Smooth muscle cell (in vitro differentiated cells): ENCODE results near the gene CELA1. TPM values are rescaled to one million over a fixed set of nuclear protein-coding genes. Genes with fewer than 3 reads are reported as not detected.

Source experiments
- DNase-seq: peaks from one replicate; lab custom pipeline; 2025; ENCODE audit not compliant: unreplicated experiment; lab: John Stamatoyannopoulos, UW
- H2AFZ ChIP-seq: fragments of 200-600 bp; sonication (generic); 2 replicates; pipeline ENCODE4 v1.6.0; 2016; ENCODE audit warnings: antibody characterized with exemption, low read depth, mild to moderate bottlenecking
- H3F3A ChIP-seq: fragments of 200-600 bp; sonication (generic); 2 replicates; pipeline ENCODE4 v1.6.0; 2017; ENCODE audit warnings: antibody characterized with exemption, low read depth
- H3K27ac ChIP-seq: fragments of 200-600 bp; sonication (generic); 2 replicates; pipeline ENCODE4 v1.5.1; 2016; ENCODE audit warnings: low read depth, mild to moderate bottlenecking
- H3K27me3 ChIP-seq: fragments of 200-600 bp; sonication (generic); 2 replicates; pipeline ENCODE4 v1.6.1; 2016; ENCODE audit warnings: low read depth, mild to moderate bottlenecking
- H3K36me3 ChIP-seq: fragments of 200-600 bp; sonication (generic); 2 replicates; pipeline ENCODE4 v1.5.1; 2016; ENCODE audit warnings: low read depth
- H3K4me1 ChIP-seq: fragments of 200-600 bp; sonication (generic); 2 replicates; pipeline ENCODE4 v1.5.1; 2016; ENCODE audit warnings: low read depth
- H3K4me2 ChIP-seq: fragments of 200-600 bp; sonication (generic); 2 replicates; pipeline ENCODE4 v1.6.0; 2016; ENCODE audit warnings: mild to moderate bottlenecking
- H3K4me3 ChIP-seq: fragments of 200-600 bp; sonication (generic); 2 replicates; pipeline ENCODE4 v1.5.1; 2016; ENCODE audit warnings: mild to moderate bottlenecking
- H3K79me2 ChIP-seq: fragments of 200-600 bp; sonication (generic); 2 replicates; pipeline ENCODE4 v1.6.0; 2016; ENCODE audit warnings: low read depth, mild to moderate bottlenecking
- H3K9ac ChIP-seq: fragments of 200-600 bp; sonication (generic); 2 replicates; pipeline ENCODE4 v1.6.0; 2016; ENCODE audit warnings: low read depth
- H3K9me3 ChIP-seq: fragments of 200-600 bp; sonication (generic); replicated peaks from 2 replicates; pipeline ENCODE4 v1.5.1; 2016; ENCODE audit warnings: low read depth
- H4K20me1 ChIP-seq: fragments of 200-600 bp; sonication (generic); 2 replicates; pipeline ENCODE4 v1.6.0; 2016; ENCODE audit warnings: low read depth
- CTCF ChIP-seq: fragments of 200-600 bp; sonication (generic); IDR thresholded peaks from 2 replicates; pipeline ENCODE4 v1.5.1; 2017; ENCODE audit warnings: borderline replicate concordance, mild to moderate bottlenecking, antibody characterized with exemption; ENCODE audit not compliant: insufficient read depth, poor library complexity, severe bottlenecking
- WGBS: methylation state at CpG from one replicate; pipeline ENCODE4 v1.1.7; 2016; ENCODE audit warnings: low lambda C conversion rate; 5-methylcytosine and 5-hydroxymethylcytosine counted together
- polyA plus RNA-seq: library from polyadenylated mRNA; unstranded; fragments of >200 nt; fragmentation: Nextera tagmentation; extraction: Ambion mirVana; gene quantifications from 2 replicates; pipeline ENCODE4 v1.2.1, GENCODE V29; 2016
- total RNA-seq: library from RNA; depleted of rRNA; stranded (reverse); fragments of >200 nt; gene quantifications from 2 replicates; pipeline ENCODE4 v1.2.3, GENCODE V29; 2014

CELA1 gene
- total and polyA plus RNA-seq, 2 experiments from 2014 or later: not detected

GRCh38 chr12:51361161-51362016, 14.9 kb upstream of the CELA1 start:
- Histone ChIP-seq H4K20me1 (no peaks in the 10 kb centered on the region), H3K4me1 (no peaks in the 10 kb centered on the region), H3K27ac (no peak overlapping the region), H3K4me3 (no peak overlapping the region), H2AFZ (no peak overlapping the region), H3K4me2 (no peak overlapping the region), H3F3A (no peaks in the 10 kb centered on the region), H3K9me3 (no peaks in the 10 kb centered on the region), H3K36me3 (no peaks in the 10 kb centered on the region), H3K9ac (no peak overlapping the region), H3K27me3 (no peaks in the 10 kb centered on the region), H3K79me2 (no peaks in the 10 kb centered on the region)
- no peak for TF ChIP-seq CTCF
- 96% methylated on average over 8 of the region's 8 CpGs for WGBS
- DNase-seq: no peak

- Histone ChIP-seq H2AFZ (no peak overlapping the region), H4K20me1 (no peaks in the 10 kb centered on the region), H3K4me2 (no peak overlapping the region), H3K27ac (no peak overlapping the region), H3F3A (no peaks in the 10 kb centered on the region), H3K27me3 (no peaks in the 10 kb centered on the region), H3K9me3 (no peaks in the 10 kb centered on the region), H3K4me1 (no peaks in the 10 kb centered on the region), H3K4me3 (no peak overlapping the region), H3K9ac (no peak overlapping the region), H3K36me3 (no peaks in the 10 kb centered on the region), H3K79me2 (no peaks in the 10 kb centered on the region)
- WGBS: 91% methylated on average over 2 of the region's 2 CpGs
- no peak for TF ChIP-seq CTCF
- DNase-seq: no peak
Measured at GRCh38 chr12:51360315-51360714, 13.8 kb upstream of the CELA1 start.

GRCh38 chr12:51359851-51360250, 13.4 kb upstream of the CELA1 start:
- Histone ChIP-seq H3K4me2 (no peak overlapping the region), H3K9ac (no peak overlapping the region), H3K27ac (no peak overlapping the region), H3K27me3 (no peaks in the 10 kb centered on the region), H3K4me3 (no peak overlapping the region), H4K20me1 (no peaks in the 10 kb centered on the region), H2AFZ (no peak overlapping the region), H3K79me2 (no peaks in the 10 kb centered on the region), H3F3A (no peaks in the 10 kb centered on the region), H3K9me3 (no peaks in the 10 kb centered on the region), H3K4me1 (no peaks in the 10 kb centered on the region), H3K36me3 (no peaks in the 10 kb centered on the region)
- 83% methylated on average over 4 of the region's 4 CpGs for WGBS
- no peak for TF ChIP-seq CTCF
- DNase-seq: no peak

GRCh38 chr12:51358496-51358895, 12.0 kb upstream of the CELA1 start:
- WGBS: 92% methylated on average over 8 of the region's 8 CpGs
- DNase-seq: no peak

More at GRCh38 chr12:51358496-51358895, 12.0 kb upstream of the CELA1 start:
- no peaks in the 10 kb centered on the region for H3K27me3 ChIP-seq
- H3K9ac ChIP-seq: no peak overlapping the region
- H3K79me2 ChIP-seq: no peaks in the 10 kb centered on the region
- H3K9me3 ChIP-seq: no peaks in the 10 kb centered on the region
- no peak overlapping the region for H3K4me3 ChIP-seq
- no peak overlapping the region for H3K27ac ChIP-seq
- TF ChIP-seq CTCF: no peak
- H3F3A ChIP-seq: no peaks in the 10 kb centered on the region
- H2AFZ ChIP-seq: no peak overlapping the region
- no peaks in the 10 kb centered on the region for H3K4me1 ChIP-seq
- no peaks in the 10 kb centered on the region for H4K20me1 ChIP-seq
- H3K4me2 ChIP-seq: no peak overlapping the region
- H3K36me3 ChIP-seq: no peaks in the 10 kb centered on the region
